Panc1 (cell line): ENCODE data around the gene OR10A3. TPM values are rescaled to one million over a fixed set of nuclear protein-coding genes. Genes with fewer than 3 reads are reported as not detected.

Experiments used
- ATAC-seq: fragments of 200-7000 bp; cut with Tn5 transposase; 2 replicates; pipeline ENCODE4 v1.9.1; 2020; ENCODE audit warnings: mild to moderate bottlenecking, moderate library complexity
- BruUV-seq: library from RNA; stranded (reverse); fragments of 400-500 nt; replicated peaks from 2 replicates; lab custom pipeline; 2021; lab: Mats Ljungman, UMichigan
- CTCF ChIA-PET: fragments of 300-600 bp; sonication (Branson Sonifier 250); formaldehyde crosslinking; loops from one replicate; lab custom pipeline; 2022; ENCODE audit warnings: antibody characterized with exemption; lab: Charles Lee
- POLR2A ChIA-PET: fragments of 300-600 bp; sonication (Branson Sonifier 250); formaldehyde crosslinking; loops from one replicate; lab custom pipeline; 2022; ENCODE audit warnings: antibody characterized with exemption; lab: Charles Lee
- DNase-seq: peaks from one replicate; pipeline ENCODE4 v3.0.0-alpha.2; 2010; ENCODE audit warnings: low read depth, low spot score
- H3K27ac ChIP-seq: 2 replicates; pipeline ENCODE4 v1.5.1; 2011; ENCODE audit warnings: mild to moderate bottlenecking, low read length, inconsistent platforms
- H3K27me3 ChIP-seq: fragments of 200-500 bp; sonication (Bioruptor generic); 2 replicates; pipeline ENCODE4 v1.6.0; 2014; ENCODE audit warnings: low read length, inconsistent platforms; ENCODE audit not compliant: control insufficient read depth, insufficient read depth
- H3K36me3 ChIP-seq: fragments of 200-500 bp; sonication (Bioruptor generic); 2 replicates; pipeline ENCODE4 v1.5.1; 2014; ENCODE audit warnings: inconsistent platforms, mild to moderate bottlenecking, low read length, moderate library complexity; ENCODE audit not compliant: control insufficient read depth, insufficient read depth
- H3K4me1 ChIP-seq: 2 replicates; pipeline ENCODE4 v1.5.1; 2011; ENCODE audit warnings: inconsistent platforms, mild to moderate bottlenecking, low read length, moderate library complexity; ENCODE audit not compliant: control insufficient read depth, insufficient read depth
- H3K4me3 ChIP-seq, 2 experiments: 2 replicates each; pipeline ENCODE4 v1.5.1; 2011 to 2012; ENCODE audit warnings: low read depth in 2 of 2, low read length in 2 of 2, mild to moderate bottlenecking in 2 of 2, inconsistent platforms in 1 of 2, moderate library complexity in 1 of 2
- H3K9me3 ChIP-seq: fragments of 200-500 bp; sonication (Bioruptor generic); 2 replicates; pipeline ENCODE4 v1.5.1; 2014; ENCODE audit warnings: low read depth, mild to moderate bottlenecking, inconsistent platforms, low read length, moderate library complexity; ENCODE audit not compliant: control insufficient read depth, insufficient read depth
- POLR2AphosphoS5 ChIP-seq: IDR thresholded peaks from 2 replicates; pipeline ENCODE4 v1.6.1; 2012; ENCODE audit warnings: mild to moderate bottlenecking, low read depth, low read length, moderate library complexity
- SIN3A ChIP-seq: IDR thresholded peaks from 2 replicates; pipeline ENCODE4 v1.6.1; 2012; ENCODE audit warnings: low read depth, mild to moderate bottlenecking, low read length, moderate library complexity, borderline replicate concordance; ENCODE audit not compliant: insufficient read depth
- TCF7L2 ChIP-seq: IDR thresholded peaks from 2 replicates; pipeline ENCODE4 v1.6.1; 2011; ENCODE audit warnings: mild to moderate bottlenecking, low read depth, low read length, inconsistent platforms
- in situ Hi-C: cut with HindIII; loops from 2 replicates; pipeline ENCODE4 v1.10.0; 2016; ENCODE audit warnings: low sequenced_read_pairs, low pct_unique_long_range_greater_than_20kb
- intact Hi-C: fragments of 100-400 bp; cut with micrococcal nuclease; formaldehyde crosslinking; loops from one replicate; pipeline ENCODE4 v1.10.0; 2022; ENCODE audit not compliant: unreplicated experiment
- total RNA-seq: library from RNA; stranded (reverse); gene quantifications from one replicate; pipeline ENCODE4 v1.2.1, GENCODE V29; 2021; ENCODE audit not compliant: unreplicated experiment
- TF ChIP-seq, protein P1 (sequence below), 2 experiments: IDR thresholded peaks; 2 replicates each; pipeline ENCODE4 v1.6.1; 2011 to 2012; ENCODE audit warnings: low read depth in 2 of 2, control low read depth in 1 of 2, low read length in 1 of 2, mild to moderate bottlenecking in 1 of 2, moderate library complexity in 1 of 2; ENCODE audit not compliant: insufficient read depth in 1 of 2
- TF ChIP-seq, protein P2 (sequence below): fragments of 450-650 bp; IDR thresholded peaks from 2 replicates; pipeline ENCODE4 v1.5.1; 2017; ENCODE audit warnings: mild to moderate bottlenecking

The OR10A3 gene
- total RNA-seq, 1 experiment from 2014 or later = not detected

DNA sequence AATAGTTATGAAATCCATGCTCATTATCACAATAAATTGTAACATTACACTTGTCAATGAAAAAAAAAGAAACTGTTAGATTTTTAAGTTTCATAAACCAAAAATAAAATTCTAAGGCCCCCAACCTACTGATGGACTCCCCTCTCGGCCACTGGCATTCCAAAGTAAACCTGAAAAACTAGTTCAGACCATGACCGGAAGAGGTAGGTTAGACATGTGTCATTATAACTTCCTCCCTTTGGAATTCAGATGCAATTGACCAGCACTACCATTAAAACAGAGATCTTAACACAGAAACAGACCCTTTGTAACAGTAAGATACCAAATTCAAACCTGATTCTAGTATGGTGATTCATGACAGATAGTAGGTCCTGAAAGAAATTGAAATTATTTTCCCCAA is 23.4 kb downstream of the OR10A3 start:
- ChIA-PET POLR2A (no interaction called here), CTCF (no interaction called here)
- no peaks in the 10 kb centered on the region for H3K27me3 ChIP-seq
- BruUV-seq = no TSS peak
- no peak overlapping the region for H3K4me3 ChIP-seq
- in situ Hi-C loops = no loop called here
- no peak for TF ChIP-seq SIN3A
- TF ChIP-seq TCF7L2 = no peak
- TF ChIP-seq POLR2AphosphoS5 = no peak
- TF ChIP-seq, protein P1, sequence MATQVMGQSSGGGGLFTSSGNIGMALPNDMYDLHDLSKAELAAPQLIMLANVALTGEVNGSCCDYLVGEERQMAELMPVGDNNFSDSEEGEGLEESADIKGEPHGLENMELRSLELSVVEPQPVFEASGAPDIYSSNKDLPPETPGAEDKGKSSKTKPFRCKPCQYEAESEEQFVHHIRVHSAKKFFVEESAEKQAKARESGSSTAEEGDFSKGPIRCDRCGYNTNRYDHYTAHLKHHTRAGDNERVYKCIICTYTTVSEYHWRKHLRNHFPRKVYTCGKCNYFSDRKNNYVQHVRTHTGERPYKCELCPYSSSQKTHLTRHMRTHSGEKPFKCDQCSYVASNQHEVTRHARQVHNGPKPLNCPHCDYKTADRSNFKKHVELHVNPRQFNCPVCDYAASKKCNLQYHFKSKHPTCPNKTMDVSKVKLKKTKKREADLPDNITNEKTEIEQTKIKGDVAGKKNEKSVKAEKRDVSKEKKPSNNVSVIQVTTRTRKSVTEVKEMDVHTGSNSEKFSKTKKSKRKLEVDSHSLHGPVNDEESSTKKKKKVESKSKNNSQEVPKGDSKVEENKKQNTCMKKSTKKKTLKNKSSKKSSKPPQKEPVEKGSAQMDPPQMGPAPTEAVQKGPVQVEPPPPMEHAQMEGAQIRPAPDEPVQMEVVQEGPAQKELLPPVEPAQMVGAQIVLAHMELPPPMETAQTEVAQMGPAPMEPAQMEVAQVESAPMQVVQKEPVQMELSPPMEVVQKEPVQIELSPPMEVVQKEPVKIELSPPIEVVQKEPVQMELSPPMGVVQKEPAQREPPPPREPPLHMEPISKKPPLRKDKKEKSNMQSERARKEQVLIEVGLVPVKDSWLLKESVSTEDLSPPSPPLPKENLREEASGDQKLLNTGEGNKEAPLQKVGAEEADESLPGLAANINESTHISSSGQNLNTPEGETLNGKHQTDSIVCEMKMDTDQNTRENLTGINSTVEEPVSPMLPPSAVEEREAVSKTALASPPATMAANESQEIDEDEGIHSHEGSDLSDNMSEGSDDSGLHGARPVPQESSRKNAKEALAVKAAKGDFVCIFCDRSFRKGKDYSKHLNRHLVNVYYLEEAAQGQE (IDR thresholded peaks at IDR 0.05; ENCODE audit: insufficient read depth in 1 of 2, low read depth in 2 of 2, low read length in 1 of 2) = no peak
- TF ChIP-seq, protein P2, sequence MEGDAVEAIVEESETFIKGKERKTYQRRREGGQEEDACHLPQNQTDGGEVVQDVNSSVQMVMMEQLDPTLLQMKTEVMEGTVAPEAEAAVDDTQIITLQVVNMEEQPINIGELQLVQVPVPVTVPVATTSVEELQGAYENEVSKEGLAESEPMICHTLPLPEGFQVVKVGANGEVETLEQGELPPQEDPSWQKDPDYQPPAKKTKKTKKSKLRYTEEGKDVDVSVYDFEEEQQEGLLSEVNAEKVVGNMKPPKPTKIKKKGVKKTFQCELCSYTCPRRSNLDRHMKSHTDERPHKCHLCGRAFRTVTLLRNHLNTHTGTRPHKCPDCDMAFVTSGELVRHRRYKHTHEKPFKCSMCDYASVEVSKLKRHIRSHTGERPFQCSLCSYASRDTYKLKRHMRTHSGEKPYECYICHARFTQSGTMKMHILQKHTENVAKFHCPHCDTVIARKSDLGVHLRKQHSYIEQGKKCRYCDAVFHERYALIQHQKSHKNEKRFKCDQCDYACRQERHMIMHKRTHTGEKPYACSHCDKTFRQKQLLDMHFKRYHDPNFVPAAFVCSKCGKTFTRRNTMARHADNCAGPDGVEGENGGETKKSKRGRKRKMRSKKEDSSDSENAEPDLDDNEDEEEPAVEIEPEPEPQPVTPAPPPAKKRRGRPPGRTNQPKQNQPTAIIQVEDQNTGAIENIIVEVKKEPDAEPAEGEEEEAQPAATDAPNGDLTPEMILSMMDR = no peak
- DNase-seq = no peak
- H3K36me3 ChIP-seq = no peaks in the 10 kb centered on the region
- H3K4me1 ChIP-seq = no peaks in the 10 kb centered on the region
- no peaks in the 10 kb centered on the region for H3K9me3 ChIP-seq
- intact Hi-C loops = no loop called here
- no peak overlapping the region for H3K27ac ChIP-seq
- no peak for ATAC-seq

DNA sequence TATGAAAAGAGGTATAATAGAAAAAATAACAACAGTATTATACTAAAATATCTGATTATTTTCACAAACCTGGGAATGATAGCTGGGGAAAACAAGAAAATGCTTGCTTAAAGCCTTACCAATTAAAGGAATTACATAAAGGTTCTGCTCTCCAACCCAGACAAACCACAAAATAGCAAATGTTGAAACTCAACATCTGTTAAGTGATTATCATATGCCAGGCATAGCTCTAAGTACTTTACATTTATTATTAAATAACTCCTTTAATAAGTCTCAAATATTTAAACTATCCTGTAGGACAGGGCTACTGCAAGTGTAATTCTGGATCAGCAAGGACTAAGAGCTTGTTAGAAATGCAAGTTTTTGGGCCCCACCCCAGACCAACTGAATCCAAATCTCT is 30.5 kb downstream of the OR10A3 start:
- DNase-seq = no peak
- CTCF ChIA-PET = no interaction called here
- H3K36me3 ChIP-seq = no peaks in the 10 kb centered on the region
- no peaks in the 10 kb centered on the region for H3K4me1 ChIP-seq
- no peak overlapping the region for H3K4me3 ChIP-seq
- BruUV-seq = no TSS peak
- POLR2A ChIA-PET = no interaction called here
- no peaks in the 10 kb centered on the region for H3K9me3 ChIP-seq
- no peak for ATAC-seq
- TF ChIP-seq SIN3A (no peak), POLR2AphosphoS5 (no peak), TCF7L2 (no peak)
- TF ChIP-seq, protein P2 = no peak
- TF ChIP-seq, protein P1 (IDR thresholded peaks at IDR 0.05; ENCODE audit: insufficient read depth in 1 of 2, low read depth in 2 of 2, low read length in 1 of 2) = no peak
- H3K27ac ChIP-seq = no peak overlapping the region
- in situ Hi-C loops (no loop called here), intact Hi-C loops (no loop called here)
- H3K27me3 ChIP-seq = no peaks in the 10 kb centered on the region
